GM12878 (cell line): Measurements from ENCODE around the gene LRRC56. TPM values are rescaled to one million over a fixed set of nuclear protein-coding genes. Genes with fewer than 3 reads are reported as not detected.

Experiments
- ATAC-seq: fragments of 200-7000 bp; cut with Tn5 transposase; 3 replicates; pipeline ENCODE4 v1.9.1; 2020; ENCODE audit warnings: mild to moderate bottlenecking, moderate library complexity
- BruUV-seq: library from RNA; stranded (reverse); fragments of 400-500 nt; replicated peaks from 2 replicates; lab custom pipeline; 2021; lab: Mats Ljungman, UMichigan
- CTCF ChIA-PET: fragments of 300-600 bp; sonication (Branson Sonifier 250); formaldehyde crosslinking; extraction: SDS; loops from one replicate; lab custom pipeline; 2021; ENCODE audit warnings: inconsistent platforms; lab: Yijun Ruan, JAX
- POLR2A ChIA-PET: fragments of 350-600 bp; formaldehyde crosslinking; extraction: SDS; loops from one replicate; lab custom pipeline; 2021; ENCODE audit warnings: inconsistent platforms; lab: Charles Lee
- RAD21 ChIA-PET: fragments of 300-600 bp; sonication (Branson Sonifier 250); formaldehyde crosslinking; loops from one replicate; lab custom pipeline; 2023; ENCODE audit warnings: antibody characterized with exemption; ENCODE audit not compliant: unreplicated experiment; lab: Charles Lee
- SMC1A ChIA-PET: fragments of 300-600 bp; sonication (Branson Sonifier 250); formaldehyde crosslinking; loops from one replicate; lab custom pipeline; 2023; ENCODE audit not compliant: unreplicated experiment, uncharacterized antibody; lab: Charles Lee
- DNase-seq: peaks from one replicate; pipeline ENCODE4 v3.0.0-alpha.2; 2011; ENCODE audit warnings: low read depth, low spot score
- FAIRE-seq: peaks from 3 replicates; lab custom pipeline; 2011; peaks lifted over from hg19 to GRCh38; lab: Jason Lieb, UNC
- H2AFZ ChIP-seq: 2 replicates; pipeline ENCODE4 v1.6.0; 2011; ENCODE audit warnings: low read depth, low read length, control low read depth; ENCODE audit not compliant: control insufficient read depth
- H3K27ac ChIP-seq: 2 replicates; pipeline ENCODE4 v1.5.1; 2011; ENCODE audit warnings: control low read depth; ENCODE audit not compliant: control insufficient read depth, insufficient read depth
- H3K27me3 ChIP-seq, 2 experiments: replicated peaks in 1 of 2; 2 replicates each; pipeline versions ENCODE4 v1.6.0 to v1.6.1; 2011; ENCODE audit warnings: low read length in 1 of 2; ENCODE audit not compliant: control insufficient read depth in 2 of 2, insufficient read depth in 2 of 2
- H3K36me3 ChIP-seq, 2 experiments: 2 replicates each; pipeline ENCODE4 v1.5.1; 2011; ENCODE audit warnings: low read length in 1 of 2; ENCODE audit not compliant: control insufficient read depth in 2 of 2, insufficient read depth in 2 of 2
- H3K4me1 ChIP-seq: 2 replicates; pipeline ENCODE4 v1.6.1; 2011; ENCODE audit warnings: mild to moderate bottlenecking, low read length, moderate library complexity, mixed read lengths; ENCODE audit not compliant: control insufficient read depth, insufficient read depth
- H3K4me2 ChIP-seq: 2 replicates; pipeline ENCODE4 v1.6.0; 2011; ENCODE audit warnings: control low read depth; ENCODE audit not compliant: control insufficient read depth, insufficient read depth
- H3K4me3 ChIP-seq: fragments of 200-600 bp; sonication (generic); 2 replicates; pipeline ENCODE4 v1.5.1; 2016
- H3K79me2 ChIP-seq: 2 replicates; pipeline ENCODE4 v1.6.0; 2011; ENCODE audit warnings: low read length; ENCODE audit not compliant: control insufficient read depth, insufficient read depth
- H3K9ac ChIP-seq: 2 replicates; pipeline ENCODE4 v1.8.0; 2011; ENCODE audit warnings: low read length, control low read depth, mixed read lengths; ENCODE audit not compliant: control insufficient read depth, insufficient read depth
- H3K9me3 ChIP-seq: replicated peaks from 3 replicates; pipeline ENCODE4 v1.5.1; 2011; ENCODE audit warnings: mild to moderate bottlenecking, low read length; ENCODE audit not compliant: control insufficient read depth, insufficient read depth
- H4K20me1 ChIP-seq: 2 replicates; pipeline ENCODE4 v1.6.0; 2011; ENCODE audit not compliant: control insufficient read depth, insufficient read depth
- HSF1 ChIP-seq: fragments of 150-350 bp; IDR thresholded peaks from 2 replicates; pipeline ENCODE4 v1.6.1; 2014; ENCODE audit warnings: mild to moderate bottlenecking, low read depth, low read length
- POLR2AphosphoS5 ChIP-seq: IDR thresholded peaks from 2 replicates; pipeline ENCODE4 v1.6.1; 2011; ENCODE audit warnings: mild to moderate bottlenecking, low read length, inconsistent platforms
- ZBTB33 ChIP-seq: fragments of 450-650 bp; IDR thresholded peaks from 2 replicates; pipeline ENCODE4 v1.6.1; 2017; ENCODE audit warnings: mild to moderate bottlenecking
- ZNF274 ChIP-seq: IDR thresholded peaks from one replicate; pipeline ENCODE4 v1.8.0; 2011; ENCODE audit not compliant: insufficient read length, insufficient read depth
- WGBS: methylation state at CpG from one replicate; pipeline ENCODE4 v1.1.6; 2016; ENCODE audit warnings: low lambda C conversion rate; ENCODE audit not compliant: insufficient replicate concordance, insufficient coverage; ENCODE audit errors: missing lambda C conversion rate; 5-methylcytosine and 5-hydroxymethylcytosine counted together
- in situ Hi-C: fragments of 300-500 bp; cut with MboI; formaldehyde crosslinking; loops from 9 replicates; pipeline ENCODE4 v1.14.3; 2018; ENCODE audit warnings: mixed read lengths
- intact Hi-C: fragments of 100-400 bp; cut with micrococcal nuclease; formaldehyde crosslinking; loops from one replicate; pipeline ENCODE4 v1.14.2; 2022; ENCODE audit not compliant: unreplicated experiment
- polyA plus RNA-seq, 11 experiments: library from polyadenylated mRNA; depleted of rRNA in 4 of 11; unstranded in 6 of 11; stranded (reverse) in 5 of 11; fragments of >200 nt; fragmentation: Nextera tagmentation in 4 of 11; fragmentation: Illumina TruSeq in 1 of 11; extraction: Ambion mirVana in 4 of 11; extraction: Trizol in 1 of 11; gene quantifications; 1 replicate in 1 of 11; 2 replicates in 10 of 11; pipeline versions ENCODE4 v1.2.1 to v1.2.3, GENCODE V29; 2011 to 2016; ENCODE audit warnings: inconsistent platforms in 2 of 11, missing spikeins in 2 of 11, low read depth in 1 of 11
- total RNA-seq, 4 experiments: library from RNA; depleted of rRNA in 3 of 4; stranded (reverse); fragments of >200 nt in 3 of 4; fragmentation: Illumina TruSeq in 1 of 4; extraction: Trizol in 1 of 4; gene quantifications; 2 replicates each; pipeline versions ENCODE4 v1.2.1 to v1.2.3, GENCODE V29; 2013 to 2021

LRRC56 gene
- total and polyA plus RNA-seq, 10 of the 15 experiments (the other 5 are each of a cell fraction or from before 2014, with no cell fraction given), result 0.02 to 1.9 (median 0.75) TPM; not detected in 1

- Histone ChIP-seq H3K27ac (no peak overlapping the region), H3K4me1 (no peaks in the 10 kb centered on the region), H4K20me1 (no peaks in the 10 kb centered on the region), H3K79me2 (peaks cover 4% of the 10 kb centered on the region), H3K36me3 (peaks cover 28 to 40% of the 10 kb centered on the region in 2 experiments), H3K9ac (no peak overlapping the region), H3K4me3 (no peak overlapping the region), H2AFZ (no peak overlapping the region), H3K4me2 (no peak overlapping the region), H3K27me3 (no peaks in the 10 kb centered on the region), H3K9me3 (no peaks in the 10 kb centered on the region)
- 96% methylated on average over 31 of the region's 32 CpGs for WGBS
- ChIA-PET CTCF (no interaction called here), RAD21 (no interaction called here), POLR2A (no interaction called here), SMC1A (no interaction called here)
- no TSS peak for BruUV-seq
- DNase-seq (no peak), FAIRE-seq (no peak), ATAC-seq (no peak)
- no peak for TF ChIP-seq ZBTB33
- TF ChIP-seq HSF1, result no peak
- TF ChIP-seq POLR2AphosphoS5, result 0 out of 2 replicates have a peak, but pooled peaks have one; percentile 1
- no peak for TF ChIP-seq ZNF274
- in situ Hi-C loops (no loop called here), intact Hi-C loops (no loop called here)
Observed at GRCh38 chr11:586376-587316, 49.3 kb downstream of the LRRC56 start.
